Hepatocyte (in vitro differentiated cells): ENCODE measurements around the gene SRD5A1. TPM values are rescaled to one million over a fixed set of nuclear protein-coding genes. Genes with fewer than 3 reads are reported as not detected.

ENCODE experiments used
- DNase-seq: peaks from one replicate; pipeline ENCODE4 v3.0.0-alpha.2; 2016; ENCODE audit warnings: low spot score
- H2AFZ ChIP-seq: fragments of 200-600 bp; sonication (generic); 2 replicates; pipeline ENCODE4 v1.6.0; 2016; ENCODE audit warnings: antibody characterized with exemption, mild to moderate bottlenecking
- H3K27ac ChIP-seq: fragments of 200-600 bp; sonication (generic); 2 replicates; pipeline ENCODE4 v1.5.1; 2016; ENCODE audit warnings: mild to moderate bottlenecking
- H3K27me3 ChIP-seq: fragments of 200-600 bp; sonication (generic); 2 replicates; pipeline ENCODE4 v1.6.1; 2016
- H3K36me3 ChIP-seq: fragments of 200-600 bp; sonication (generic); replicated peaks from 2 replicates; pipeline ENCODE4 v1.5.1; 2016; ENCODE audit warnings: low read depth; ENCODE audit not compliant: insufficient read depth
- H3K4me1 ChIP-seq: fragments of 200-600 bp; sonication (generic); 2 replicates; pipeline ENCODE4 v1.5.1; 2016; ENCODE audit warnings: mild to moderate bottlenecking, moderate library complexity; ENCODE audit not compliant: insufficient read depth
- H3K4me2 ChIP-seq: fragments of 200-600 bp; sonication (generic); 2 replicates; pipeline ENCODE4 v1.6.0; 2016
- H3K4me3 ChIP-seq: fragments of 200-600 bp; sonication (generic); 2 replicates; pipeline ENCODE4 v1.5.1; 2016; ENCODE audit warnings: mild to moderate bottlenecking
- H3K79me2 ChIP-seq: fragments of 200-600 bp; sonication (generic); 2 replicates; pipeline ENCODE4 v1.6.0; 2017; ENCODE audit warnings: mild to moderate bottlenecking
- H3K9me2 ChIP-seq: fragments of 200-600 bp; sonication (generic); replicated peaks from 2 replicates; pipeline ENCODE4 v1.6.0; 2017; ENCODE audit warnings: mild to moderate bottlenecking; ENCODE audit not compliant: insufficient read depth
- H3K9me3 ChIP-seq: fragments of 200-600 bp; sonication (generic); 2 replicates; pipeline ENCODE4 v1.5.1; 2016; ENCODE audit warnings: low read depth, mild to moderate bottlenecking
- H4K20me1 ChIP-seq: fragments of 200-600 bp; sonication (generic); 2 replicates; pipeline ENCODE4 v1.6.0; 2016; ENCODE audit warnings: mild to moderate bottlenecking; ENCODE audit not compliant: insufficient read depth, poor library complexity, severe bottlenecking
- EZH2 ChIP-seq: fragments of 200-600 bp; sonication (generic); IDR thresholded peaks from 2 replicates; pipeline ENCODE4 v1.6.1; 2016; ENCODE audit warnings: antibody characterized with exemption, mild to moderate bottlenecking, borderline replicate concordance
- EZH2phosphoT487 ChIP-seq: fragments of 200-600 bp; sonication (generic); IDR thresholded peaks from one replicate; pipeline ENCODE4 v1.6.1; 2018; ENCODE audit warnings: antibody characterized with exemption, mild to moderate bottlenecking, low read depth, moderate library complexity; ENCODE audit not compliant: unreplicated experiment, severe bottlenecking
- WGBS: methylation state at CpG from one replicate; pipeline ENCODE4 v1.1.6; 2016; ENCODE audit warnings: low lambda C conversion rate; ENCODE audit errors: missing lambda C conversion rate; 5-methylcytosine and 5-hydroxymethylcytosine counted together
- polyA plus RNA-seq: library from polyadenylated mRNA; unstranded; fragments of >200 nt; fragmentation: Nextera tagmentation; extraction: Ambion mirVana; gene quantifications from 2 replicates; pipeline ENCODE4 v1.2.1, GENCODE V29; 2016
- total RNA-seq: library from RNA; depleted of rRNA; stranded (reverse); fragments of >200 nt; gene quantifications from 2 replicates; pipeline ENCODE4 v1.2.3, GENCODE V29; 2014
- TF ChIP-seq, protein P1 (sequence below): fragments of 200-600 bp; sonication (generic); IDR thresholded peaks from 2 replicates; pipeline ENCODE4 v1.5.1; 2016; ENCODE audit warnings: antibody characterized with exemption, mild to moderate bottlenecking; ENCODE audit not compliant: poor library complexity

Gene SRD5A1
- total and polyA plus RNA-seq, 2 experiments from 2014 or later, result 8.6 to 12.1 TPM

DNA sequence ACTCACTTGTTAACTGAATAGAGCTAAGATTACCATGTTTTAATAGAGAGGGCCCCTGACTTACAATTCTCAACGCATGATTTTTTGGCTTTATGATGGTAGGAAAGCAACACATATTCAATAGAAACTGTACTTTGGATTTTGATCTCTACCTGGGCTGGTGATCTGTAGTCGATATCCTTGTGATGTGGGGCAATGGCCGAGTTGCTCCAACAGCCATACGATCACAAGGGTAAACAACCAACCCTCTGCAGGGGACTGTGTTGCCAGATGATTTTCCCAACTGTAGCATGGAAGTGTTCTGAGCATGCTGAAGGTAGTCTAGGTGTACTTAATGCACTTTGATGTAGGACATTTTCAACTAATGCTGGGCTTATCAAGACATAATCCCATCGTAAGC, 36.9 kb upstream of the SRD5A1 start:
- Histone ChIP-seq H3K27ac (no peak overlapping the region), H4K20me1 (no peaks in the 10 kb centered on the region), H2AFZ (no peak overlapping the region), H3K9me3 (no peaks in the 10 kb centered on the region), H3K79me2 (no peaks in the 10 kb centered on the region), H3K4me3 (no peak overlapping the region), H3K36me3 (no peaks in the 10 kb centered on the region), H3K9me2 (no peaks in the 10 kb centered on the region), H3K27me3 (no peaks in the 10 kb centered on the region), H3K4me1 (no peaks in the 10 kb centered on the region), H3K4me2 (no peak overlapping the region)
- TF ChIP-seq EZH2 (no peak), EZH2phosphoT487 (no peak)
- TF ChIP-seq, protein P1, sequence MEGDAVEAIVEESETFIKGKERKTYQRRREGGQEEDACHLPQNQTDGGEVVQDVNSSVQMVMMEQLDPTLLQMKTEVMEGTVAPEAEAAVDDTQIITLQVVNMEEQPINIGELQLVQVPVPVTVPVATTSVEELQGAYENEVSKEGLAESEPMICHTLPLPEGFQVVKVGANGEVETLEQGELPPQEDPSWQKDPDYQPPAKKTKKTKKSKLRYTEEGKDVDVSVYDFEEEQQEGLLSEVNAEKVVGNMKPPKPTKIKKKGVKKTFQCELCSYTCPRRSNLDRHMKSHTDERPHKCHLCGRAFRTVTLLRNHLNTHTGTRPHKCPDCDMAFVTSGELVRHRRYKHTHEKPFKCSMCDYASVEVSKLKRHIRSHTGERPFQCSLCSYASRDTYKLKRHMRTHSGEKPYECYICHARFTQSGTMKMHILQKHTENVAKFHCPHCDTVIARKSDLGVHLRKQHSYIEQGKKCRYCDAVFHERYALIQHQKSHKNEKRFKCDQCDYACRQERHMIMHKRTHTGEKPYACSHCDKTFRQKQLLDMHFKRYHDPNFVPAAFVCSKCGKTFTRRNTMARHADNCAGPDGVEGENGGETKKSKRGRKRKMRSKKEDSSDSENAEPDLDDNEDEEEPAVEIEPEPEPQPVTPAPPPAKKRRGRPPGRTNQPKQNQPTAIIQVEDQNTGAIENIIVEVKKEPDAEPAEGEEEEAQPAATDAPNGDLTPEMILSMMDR, result no peak
- DNase-seq, result no peak
- 92% methylated on average over 5 of the region's 5 CpGs for WGBS

DNA sequence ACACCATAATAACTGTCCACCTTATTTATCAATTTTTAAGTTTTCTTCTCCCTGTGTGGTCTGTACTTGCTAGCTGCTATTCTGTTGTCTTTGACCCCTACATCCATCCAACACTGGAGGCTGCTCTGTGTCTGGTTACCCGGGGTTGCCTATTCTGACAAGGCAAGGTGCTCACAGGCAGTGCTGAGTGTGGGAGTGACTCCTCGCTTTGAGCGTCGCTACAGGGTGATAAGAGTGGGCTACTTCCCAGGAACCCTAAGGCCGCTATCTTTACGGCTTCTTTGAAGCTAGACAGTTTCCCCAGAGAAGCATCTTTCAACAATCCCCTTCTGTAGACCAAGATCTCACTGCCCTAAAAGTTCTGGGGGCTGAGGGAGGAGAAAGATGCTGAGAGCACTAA, 35.7 kb upstream of the SRD5A1 start:
- no peaks in the 10 kb centered on the region for H3K9me2 ChIP-seq
- no peaks in the 10 kb centered on the region for H3K9me3 ChIP-seq
- TF ChIP-seq EZH2 (no peak), EZH2phosphoT487 (no peak)
- TF ChIP-seq, protein P1, result no peak
- no peak overlapping the region for H2AFZ ChIP-seq
- H4K20me1 ChIP-seq, result no peaks in the 10 kb centered on the region
- no peaks in the 10 kb centered on the region for H3K27me3 ChIP-seq
- no peak overlapping the region for H3K4me3 ChIP-seq
- DNase-seq, result no peak
- no peak overlapping the region for H3K27ac ChIP-seq
- no peaks in the 10 kb centered on the region for H3K4me1 ChIP-seq
- no peaks in the 10 kb centered on the region for H3K36me3 ChIP-seq
- 82% methylated on average over 6 of the region's 6 CpGs for WGBS
- H3K79me2 ChIP-seq, result no peaks in the 10 kb centered on the region
- H3K4me2 ChIP-seq, result no peak overlapping the region

DNA sequence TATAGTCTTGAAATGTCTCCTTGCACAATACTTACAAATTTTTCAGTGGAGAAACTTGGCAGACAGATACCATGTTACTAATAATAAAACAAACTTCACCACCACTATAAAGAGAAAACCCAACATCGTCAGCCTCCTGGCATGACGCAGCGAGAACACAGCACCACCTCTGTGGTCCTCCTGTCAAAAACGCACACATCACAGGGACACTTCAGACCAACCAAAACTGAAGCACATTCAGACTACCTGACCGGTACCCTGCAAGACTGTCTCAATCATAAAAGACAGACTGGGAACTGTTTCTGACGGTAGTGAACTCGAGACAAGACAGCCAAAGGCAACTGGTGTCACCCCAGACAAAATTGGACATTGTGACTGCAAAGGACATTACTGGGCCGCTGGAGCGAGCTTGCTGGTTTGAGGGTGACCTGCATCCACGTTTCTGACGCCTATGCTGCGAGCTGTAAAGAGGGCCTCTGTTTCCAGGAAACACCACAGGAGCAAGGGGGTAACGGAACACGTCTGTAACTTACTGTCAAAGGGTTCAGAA, 34.8 kb upstream of the SRD5A1 start:
- 94% methylated on average over 14 of the region's 14 CpGs for WGBS
- TF ChIP-seq, protein P1, result no peak
- no peak for TF ChIP-seq EZH2
- TF ChIP-seq EZH2phosphoT487, result no peak
- no peaks in the 10 kb centered on the region for H3K9me2 ChIP-seq

More for the DNA sequence above, 34.8 kb upstream of the SRD5A1 start:
- no peaks in the 10 kb centered on the region for H3K9me3 ChIP-seq
- H4K20me1 ChIP-seq, result no peaks in the 10 kb centered on the region
- DNase-seq, result no peak
- no peak overlapping the region for H3K4me3 ChIP-seq
- H3K27me3 ChIP-seq, result no peaks in the 10 kb centered on the region
- no peak overlapping the region for H2AFZ ChIP-seq
- no peak overlapping the region for H3K27ac ChIP-seq
- no peaks in the 10 kb centered on the region for H3K79me2 ChIP-seq
- H3K4me1 ChIP-seq, result no peaks in the 10 kb centered on the region
- no peak overlapping the region for H3K4me2 ChIP-seq
- no peaks in the 10 kb centered on the region for H3K36me3 ChIP-seq
